ENCODE data around the gene RBP7. TPM values are rescaled to one million over a fixed set of nuclear protein-coding genes. Genes with fewer than 3 reads are reported as not detected.
"Not testable (repeated sequence)": the region's sequence is repeated elsewhere in the genome, so short reads cannot be mapped to it uniquely, and the experiment has no call there.

The RBP7 gene
- total RNA-seq, 1 donor from 2014 or later, result 119 TPM

- Histone ChIP-seq H3K4me3 (no peak overlapping the region), H3K36me3 (no peaks in the 10 kb centered on the region), H3K9me3 (no peaks in the 10 kb centered on the region), H3K27ac (no peak overlapping the region), H3K4me1 (peaks cover 0 to 5% of the 10 kb centered on the region in 2 donors), H3K27me3 (no peaks in the 10 kb centered on the region)
- DNase-seq (ENCODE audit: low spot score in 2 of 2), result no peak
- no peak for TF ChIP-seq CTCF (IDR thresholded peaks at IDR 0.05)
- intact Hi-C loops (cut with DNase I), result no loop called here
Observed at GRCh38 chr1:10001016-10001665, 4.1 kb downstream of the RBP7 start.

- H3K9me3 ChIP-seq; H3K36me3 ChIP-seq; H3K27me3 ChIP-seq; DNase-seq (ENCODE audit: low spot score in 2 of 2); H3K4me3 ChIP-seq; H3K27ac ChIP-seq; H3K4me1 ChIP-seq; intact Hi-C loops (cut with DNase I): not testable (repeated sequence)
Observed at GRCh38 chr1:10005248-10005647, 8.2 kb downstream of the RBP7 start.

DNA sequence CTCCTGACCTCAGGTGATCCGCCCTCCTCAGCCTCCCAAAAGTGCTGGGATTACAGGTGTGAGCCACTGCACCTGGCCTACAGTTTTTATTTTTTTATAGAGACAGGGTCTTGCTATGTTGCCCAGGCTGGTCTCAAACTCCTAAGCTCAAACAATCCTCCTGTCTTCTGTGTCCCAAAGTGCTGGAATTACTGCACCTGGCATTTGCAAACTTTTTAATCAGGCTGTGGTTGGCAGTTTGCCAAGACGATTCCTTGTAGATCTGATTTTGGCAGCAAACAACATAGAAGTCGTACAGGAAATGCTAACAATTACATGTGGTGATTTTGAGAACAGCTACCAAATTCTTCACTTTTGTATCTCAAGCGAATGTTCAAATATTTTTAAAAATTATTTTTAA is 10.1 kb downstream of the RBP7 start:
- intact Hi-C loops (cut with DNase I), result no loop called here
- H3K4me1 ChIP-seq, result no peaks in the 10 kb centered on the region
- H3K27ac ChIP-seq, result no peak overlapping the region
- no peaks in the 10 kb centered on the region for H3K9me3 ChIP-seq
- TF ChIP-seq CTCF (IDR thresholded peaks at IDR 0.05), result no peak
- no peaks in the 10 kb centered on the region for H3K36me3 ChIP-seq
- H3K27me3 ChIP-seq, result no peaks in the 10 kb centered on the region
- DNase-seq (ENCODE audit: low spot score in 2 of 2), result no peak
- no peak overlapping the region for H3K4me3 ChIP-seq

DNA sequence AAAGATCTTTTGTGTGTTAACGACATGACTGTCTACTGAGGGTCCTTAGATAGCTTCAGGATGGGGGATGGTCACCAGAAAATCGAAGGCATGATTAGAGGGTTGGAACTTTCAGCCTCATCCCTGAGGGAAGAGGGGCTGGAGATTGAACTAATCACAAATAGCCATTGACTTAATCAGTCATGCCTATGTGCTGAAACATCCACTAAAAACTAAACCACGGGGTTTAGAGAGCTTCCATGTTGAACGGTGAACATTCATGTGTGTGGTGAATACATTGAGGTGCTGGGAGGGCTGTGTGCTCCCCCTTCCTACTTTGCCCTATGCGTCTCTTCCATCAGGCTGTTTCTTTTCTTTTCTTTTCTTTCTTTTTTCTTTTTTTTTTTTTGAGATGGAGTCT is 17.0 kb downstream of the RBP7 start:
- intact Hi-C loops (cut with DNase I), result no loop called here
- TF ChIP-seq CTCF (IDR thresholded peaks at IDR 0.05), result no peak
- H3K9me3 ChIP-seq, result no peaks in the 10 kb centered on the region
- no peaks in the 10 kb centered on the region for H3K27me3 ChIP-seq
- no peaks in the 10 kb centered on the region for H3K36me3 ChIP-seq
- no peak overlapping the region for H3K4me3 ChIP-seq
- H3K27ac ChIP-seq, result no peak overlapping the region
- DNase-seq (ENCODE audit: low spot score in 2 of 2), result no peak
- H3K4me1 ChIP-seq, result peaks cover 4 to 9% of the 10 kb centered on the region in 2 donors

DNA sequence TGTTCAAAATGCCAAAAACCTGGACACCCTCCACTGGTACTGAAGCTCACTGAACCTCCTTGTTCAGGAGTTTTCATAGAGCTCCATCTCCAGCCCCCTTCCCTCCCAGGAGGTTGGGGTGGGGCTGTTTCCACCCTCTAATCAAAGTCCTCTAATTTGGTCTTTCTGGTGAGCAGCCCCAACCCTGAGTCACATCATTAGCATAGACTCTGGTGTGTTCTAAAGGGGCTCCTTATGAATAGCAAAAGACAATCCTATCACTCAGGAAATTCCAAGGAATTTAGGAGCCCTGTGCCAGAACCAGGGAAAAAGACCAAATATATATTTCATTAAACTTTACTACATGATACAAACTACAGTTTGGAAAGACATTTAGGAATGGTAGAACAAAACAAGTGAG is 22.5 kb downstream of the RBP7 start:
- Histone ChIP-seq H3K4me3 (no peak overlapping the region), H3K4me1 (peaks cover 4 to 9% of the 10 kb centered on the region in 2 donors), H3K36me3 (no peaks in the 10 kb centered on the region), H3K27ac (no peak overlapping the region), H3K9me3 (no peaks in the 10 kb centered on the region), H3K27me3 (no peaks in the 10 kb centered on the region)
- no peak for DNase-seq (ENCODE audit: low spot score in 2 of 2)
- no peak for TF ChIP-seq CTCF (IDR thresholded peaks at IDR 0.05)
- intact Hi-C loops (cut with DNase I), result no loop called here

GRCh38 chr1:10020086-10020485 is 23.1 kb downstream of the RBP7 start:
- Histone ChIP-seq H3K4me1 (peaks cover 4 to 9% of the 10 kb centered on the region in 2 donors), H3K4me3 (no peak overlapping the region), H3K9me3 (no peaks in the 10 kb centered on the region), H3K27me3 (no peaks in the 10 kb centered on the region), H3K27ac (no peak overlapping the region), H3K36me3 (no peaks in the 10 kb centered on the region)
- no peak for DNase-seq (ENCODE audit: low spot score in 2 of 2)
- TF ChIP-seq CTCF (IDR thresholded peaks at IDR 0.05), result no peak
- intact Hi-C loops (cut with DNase I), result no loop called here

DNA sequence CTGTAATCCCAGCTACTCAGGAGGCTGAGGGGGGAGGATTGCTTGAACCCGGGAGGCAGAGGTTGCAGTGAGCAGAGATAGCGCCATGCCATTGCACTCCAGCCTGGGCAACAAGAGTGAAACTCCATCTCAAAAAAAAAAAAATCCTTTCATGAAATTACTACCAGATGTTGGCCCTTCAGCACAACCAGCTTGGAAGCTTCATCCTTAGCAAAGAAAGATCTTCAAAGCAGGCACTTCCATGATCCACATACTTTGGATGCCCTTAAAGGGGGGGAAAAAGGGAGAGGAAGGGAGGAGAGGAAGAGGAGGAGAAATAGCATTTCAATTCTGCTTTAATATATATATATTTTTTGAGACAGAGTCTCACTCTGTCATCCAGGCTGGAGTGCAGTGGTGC is 23.6 kb downstream of the RBP7 start:
- intact Hi-C loops (cut with DNase I); H3K4me3 ChIP-seq; DNase-seq (ENCODE audit: low spot score in 2 of 2): not testable (repeated sequence)

DNA sequence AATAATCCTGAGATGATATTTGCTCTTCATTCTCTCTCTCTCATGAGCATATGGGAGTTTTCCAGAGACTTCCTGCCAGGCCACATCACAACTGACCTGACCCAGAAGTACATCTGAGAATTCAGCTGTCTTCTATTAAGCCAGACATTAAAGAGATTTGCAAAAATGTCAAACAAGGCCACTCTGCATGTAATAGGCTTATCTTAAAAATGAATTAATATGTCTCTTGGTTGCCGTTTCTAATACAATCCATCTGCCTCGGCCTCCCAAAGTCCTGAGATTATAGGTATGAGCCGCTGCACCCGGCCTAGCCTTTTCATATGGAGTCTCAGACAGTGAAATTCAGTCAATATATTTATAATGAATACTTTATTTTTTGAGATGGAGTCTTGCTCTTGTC is 25.0 kb downstream of the RBP7 start:
- H3K4me3 ChIP-seq; DNase-seq (ENCODE audit: low spot score in 2 of 2); H3K36me3 ChIP-seq; H3K9me3 ChIP-seq; H3K27ac ChIP-seq; H3K27me3 ChIP-seq; intact Hi-C loops (cut with DNase I); H3K4me1 ChIP-seq: not testable (repeated sequence)

More for the DNA sequence above, 23.6 kb downstream of the RBP7 start:
- H3K9me3 ChIP-seq, H3K27ac ChIP-seq, H3K27me3 ChIP-seq, H3K4me1 ChIP-seq, H3K36me3 ChIP-seq: not testable (repeated sequence)
